Activated CD8-positive, alpha-beta memory T cell treated with anti-CD3 and anti-CD28 coated beads, Interleukin-2, amount 50 U/mL, for 4 hours (primary cell): ENCODE results near the gene ISLR2.

Source experiments
- DNase-seq: peaks from one replicate; pipeline ENCODE4 v3.0.0-alpha.2; 2020

ISLR2 gene

GRCh38 chr15:74179101-74179841 is 48.9 kb downstream of the ISLR2 start:
- no peak for DNase-seq

- no peak for DNase-seq
These were observed 49.8 kb downstream of the ISLR2 start for GRCh38 chr15:74179983-74180880.

GRCh38 chr15:74180881-74181602 is 50.7 kb downstream of the ISLR2 start:
- no peak for DNase-seq

- DNase-seq = no peak
These were observed 51.7 kb downstream of the ISLR2 start for GRCh38 chr15:74182131-74182530.

- no peak for DNase-seq
These were observed 54.3 kb downstream of the ISLR2 start for GRCh38 chr15:74184582-74185091.

GRCh38 chr15:74185710-74186348 is 55.4 kb downstream of the ISLR2 start:
- no peak for DNase-seq
